Right renal cortex interstitium (tissue), 3 donors: ENCODE results near the gene ST6GALNAC1. TPM values are rescaled to one million over a fixed set of nuclear protein-coding genes. Genes with fewer than 3 reads are reported as not detected.

Experiments used
- DNase-seq, 3 donors: peaks; one replicate each; pipeline ENCODE4 v3.0.0-alpha.2; 2013; ENCODE audit warnings: low read depth in 3 of 3, low spot score in 2 of 3
- polyA plus RNA-seq, 3 donors: library from polyadenylated mRNA; unstranded; fragments of 120-200 nt; gene quantifications; one replicate each; pipeline ENCODE4 v1.2.1, GENCODE V29; 2013; ENCODE audit not compliant: insufficient read length in 3 of 3

ST6GALNAC1 gene
- polyA plus RNA-seq, 3 donors, result 0.18 to 0.43 (median 0.25) TPM

GRCh38 chr17:76585033-76585648 lies 58.4 kb downstream of the ST6GALNAC1 start:
- DNase-seq, result no peak

GRCh38 chr17:76584427-76585032 lies 59.0 kb downstream of the ST6GALNAC1 start:
- no peak for DNase-seq

- no peak for DNase-seq
Measured at GRCh38 chr17:76582660-76583059, 60.9 kb downstream of the ST6GALNAC1 start.

- no peak for DNase-seq
Measured at GRCh38 chr17:76581515-76581914, 62.0 kb downstream of the ST6GALNAC1 start.

GRCh38 chr17:76579281-76579680 lies 64.3 kb downstream of the ST6GALNAC1 start:
- no peak for DNase-seq

- no peak for DNase-seq
Measured at GRCh38 chr17:76578376-76578775, 65.2 kb downstream of the ST6GALNAC1 start.

- DNase-seq, result no peak
Measured at GRCh38 chr17:76577876-76578275, 65.7 kb downstream of the ST6GALNAC1 start.

GRCh38 chr17:76576189-76576588 lies 67.4 kb downstream of the ST6GALNAC1 start:
- no peak for DNase-seq

- DNase-seq, result no peak
Measured at GRCh38 chr17:76575570-76575969, 68.0 kb downstream of the ST6GALNAC1 start.

Other genes starting within 250 kb of the ST6GALNAC1 start
- gene UBE2O, start 190.6 kb downstream of the ST6GALNAC1 start, polyA plus RNA-seq, result 10 to 100 TPM; 23.6 to 26.5 (median 25.1) TPM
- under 1 TPM in 1 of 3 donors, not detected in 2; 0.35 TPM for gene AANAT, start 176.2 kb downstream of the ST6GALNAC1 start, polyA plus RNA-seq
- gene RHBDF2, start 142.3 kb downstream of the ST6GALNAC1 start, polyA plus RNA-seq, result 1 to 10 TPM; 5.6 to 7.2 (median 5.7) TPM
- 10 to 100 TPM in 2 of 3 donors, 1 to 10 TPM in 1; 9.2 to 13.4 (median 11.1) TPM for gene CYGB, start 106.0 kb downstream of the ST6GALNAC1 start, polyA plus RNA-seq
- 1 to 10 TPM; 2.2 to 3.7 (median 3.0) TPM for gene PRCD, start 103.7 kb downstream of the ST6GALNAC1 start, polyA plus RNA-seq
- 1 to 10 TPM; 8.5 to 9.9 (median 9.6) TPM for gene ST6GALNAC2, start 57.9 kb downstream of the ST6GALNAC1 start, polyA plus RNA-seq
- gene MXRA7, start 67.2 kb upstream of the ST6GALNAC1 start, polyA plus RNA-seq, result 100 to 1,000 TPM; 107 to 119 (median 114) TPM
- gene JMJD6, start 82.8 kb upstream of the ST6GALNAC1 start, polyA plus RNA-seq, result 10 to 100 TPM; 21.1 to 25.8 (median 21.9) TPM
- gene METTL23, start 83.1 kb upstream of the ST6GALNAC1 start, polyA plus RNA-seq, result 10 to 100 TPM; 43.3 to 47.3 (median 44.8) TPM
- 100 to 1,000 TPM; 395 to 434 (median 415) TPM for gene SRSF2, start 93.6 kb upstream of the ST6GALNAC1 start, polyA plus RNA-seq
- gene MFSD11, start 94.4 kb upstream of the ST6GALNAC1 start, polyA plus RNA-seq, result 10 to 100 TPM; 24.6 to 27.7 (median 25.6) TPM
- 1 to 10 TPM; 1.1 to 1.3 (median 1.1) TPM for gene MGAT5B, start 224.6 kb upstream of the ST6GALNAC1 start, polyA plus RNA-seq